22Rv1 (cell line): ENCODE measurements around the gene ZNF444.

Experiments used
- CTCF ChIP-seq: fragments of 450-650 bp; IDR thresholded peaks from 2 replicates; pipeline ENCODE4 v1.5.1; 2017; ENCODE audit warnings: mild to moderate bottlenecking
- ZFX ChIP-seq: fragments of 450-650 bp; IDR thresholded peaks from 2 replicates; pipeline ENCODE4 v1.6.1; 2017; ENCODE audit warnings: antibody characterized with exemption, borderline replicate concordance

DNA sequence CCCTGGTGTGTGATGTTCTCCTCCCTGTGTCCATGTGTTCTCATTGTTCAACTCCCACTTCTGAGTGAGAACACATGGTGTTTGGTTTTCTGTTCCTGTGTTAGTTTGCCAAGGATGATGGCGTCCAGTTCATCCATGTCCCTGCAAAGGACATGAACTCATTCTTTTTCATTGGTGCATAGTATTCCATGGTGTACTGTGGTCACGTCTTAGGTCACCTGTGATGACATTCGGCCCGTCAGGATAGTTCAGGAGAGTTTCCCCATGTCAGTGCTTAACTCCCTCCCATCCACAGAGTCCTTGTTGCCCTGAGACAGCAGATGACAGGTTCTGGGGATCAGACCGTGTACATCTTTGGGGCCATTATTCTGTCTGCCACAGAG is 8.6 kb downstream of the ZNF444 start:
- no peak for TF ChIP-seq CTCF
- no peak for TF ChIP-seq ZFX
